ENCODE data around the gene PGC. TPM values are rescaled to one million over a fixed set of nuclear protein-coding genes. Genes with fewer than 3 reads are reported as not detected.

Gene PGC
- total RNA-seq, 1 experiment from 2014 or later = 0.63 TPM

DNA sequence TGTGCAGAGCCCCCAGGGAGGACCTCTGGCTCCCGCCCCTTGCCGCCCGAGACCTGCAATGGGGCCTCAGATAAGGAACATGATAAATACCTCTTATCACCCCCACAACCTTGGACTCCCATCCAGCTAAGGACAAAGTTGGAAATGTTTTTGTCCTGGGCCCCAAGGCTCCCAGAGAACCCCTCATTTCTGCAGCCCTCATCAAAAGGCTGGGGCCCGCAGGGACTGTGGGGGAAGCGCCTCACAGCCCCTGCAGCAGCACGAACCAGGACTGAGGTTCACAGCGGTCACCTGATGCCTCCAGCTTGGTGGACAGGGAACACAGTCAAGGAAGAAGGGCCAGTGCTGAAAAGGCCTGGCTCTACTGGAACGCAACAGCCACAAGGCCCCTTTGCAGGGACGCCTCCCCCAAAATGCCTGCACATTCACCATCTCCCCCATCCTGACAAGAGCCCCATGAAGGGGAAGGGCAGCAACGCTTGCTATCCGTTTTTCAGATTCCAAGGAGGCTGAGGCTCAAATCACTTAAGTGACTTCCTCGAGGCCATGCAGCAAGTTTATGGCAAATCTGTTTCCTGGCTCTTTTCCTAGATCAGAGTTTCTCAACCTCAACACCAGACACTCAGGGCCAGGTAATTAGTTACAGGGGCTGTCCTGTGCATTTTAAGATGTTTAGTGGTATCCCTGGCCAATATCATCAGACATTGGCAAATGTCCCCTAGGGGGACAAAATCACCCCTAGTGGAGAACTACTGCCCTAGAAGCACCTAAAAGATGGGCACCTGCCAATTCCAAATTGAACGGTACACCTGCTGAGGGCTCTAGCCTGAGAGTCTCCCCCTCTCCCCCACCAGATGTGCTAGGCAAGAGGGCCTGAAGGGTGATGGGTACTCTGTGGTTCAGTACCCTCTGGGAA, 22.4 kb downstream of the PGC start (continued):
- TF ChIP-seq, protein P1, sequence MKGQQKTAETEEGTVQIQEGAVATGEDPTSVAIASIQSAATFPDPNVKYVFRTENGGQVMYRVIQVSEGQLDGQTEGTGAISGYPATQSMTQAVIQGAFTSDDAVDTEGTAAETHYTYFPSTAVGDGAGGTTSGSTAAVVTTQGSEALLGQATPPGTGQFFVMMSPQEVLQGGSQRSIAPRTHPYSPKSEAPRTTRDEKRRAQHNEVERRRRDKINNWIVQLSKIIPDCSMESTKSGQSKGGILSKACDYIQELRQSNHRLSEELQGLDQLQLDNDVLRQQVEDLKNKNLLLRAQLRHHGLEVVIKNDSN (CRISPR knock-in tag; IDR thresholded peaks at IDR 0.05) = no peak
- TF ChIP-seq ETV6 (CRISPR knock-in tag; IDR thresholded peaks at IDR 0.05) = no peak
- no peak for TF ChIP-seq ZNF317 (CRISPR knock-in tag; IDR thresholded peaks at IDR 0.05; ENCODE audit: borderline replicate concordance, low read depth)
- no peak for TF ChIP-seq TEAD1 (CRISPR knock-in tag; IDR thresholded peaks at IDR 0.05)
- TF ChIP-seq, protein P2, sequence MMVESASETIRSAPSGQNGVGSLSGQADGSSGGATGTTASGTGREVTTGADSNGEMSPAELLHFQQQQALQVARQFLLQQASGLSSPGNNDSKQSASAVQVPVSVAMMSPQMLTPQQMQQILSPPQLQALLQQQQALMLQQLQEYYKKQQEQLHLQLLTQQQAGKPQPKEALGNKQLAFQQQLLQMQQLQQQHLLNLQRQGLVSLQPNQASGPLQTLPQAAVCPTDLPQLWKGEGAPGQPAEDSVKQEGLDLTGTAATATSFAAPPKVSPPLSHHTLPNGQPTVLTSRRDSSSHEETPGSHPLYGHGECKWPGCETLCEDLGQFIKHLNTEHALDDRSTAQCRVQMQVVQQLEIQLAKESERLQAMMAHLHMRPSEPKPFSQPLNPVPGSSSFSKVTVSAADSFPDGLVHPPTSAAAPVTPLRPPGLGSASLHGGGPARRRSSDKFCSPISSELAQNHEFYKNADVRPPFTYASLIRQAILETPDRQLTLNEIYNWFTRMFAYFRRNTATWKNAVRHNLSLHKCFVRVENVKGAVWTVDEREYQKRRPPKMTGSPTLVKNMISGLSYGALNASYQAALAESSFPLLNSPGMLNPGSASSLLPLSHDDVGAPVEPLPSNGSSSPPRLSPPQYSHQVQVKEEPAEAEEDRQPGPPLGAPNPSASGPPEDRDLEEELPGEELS (CRISPR knock-in tag; IDR thresholded peaks at IDR 0.05) = no peak
- no peak for TF ChIP-seq FOXP1 (CRISPR knock-in tag; IDR thresholded peaks at IDR 0.05; ENCODE audit: borderline replicate concordance)
- no peak for TF ChIP-seq RELA (CRISPR knock-in tag; IDR thresholded peaks at IDR 0.05; ENCODE audit: borderline replicate concordance)

DNA sequence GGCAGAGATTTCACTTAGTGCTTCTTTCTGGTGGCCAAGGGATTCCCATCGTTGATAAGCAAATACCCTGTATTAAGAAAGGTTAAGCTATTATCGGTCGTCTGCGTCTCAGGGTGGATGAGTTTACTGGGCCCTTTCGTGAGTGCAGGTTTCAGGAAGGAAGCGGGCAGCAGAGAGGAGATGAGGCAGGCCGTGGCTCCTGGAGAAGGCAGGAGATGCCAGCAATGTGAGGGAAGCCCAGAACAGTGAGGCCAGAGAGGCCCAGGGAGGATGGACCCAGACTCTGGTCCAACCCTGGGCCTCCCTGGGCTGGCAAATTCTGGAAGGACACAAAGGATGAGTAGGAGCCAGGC, 23.0 kb downstream of the PGC start:
- no peak overlapping the region for H3K4me3 Mint-ChIP-seq
- H3K4me1 Mint-ChIP-seq = peaks cover 28% of the 10 kb centered on the region
- TF ChIP-seq GRHL2 (CRISPR knock-in tag; IDR thresholded peaks at IDR 0.05; ENCODE audit: insufficient replicate concordance, severe bottlenecking) (no peak), HMGA2 (CRISPR knock-in tag; IDR thresholded peaks at IDR 0.05) (no peak), CREB1 (CRISPR knock-in tag; IDR thresholded peaks at IDR 0.05) (no peak), TEAD4 (CRISPR knock-in tag; IDR thresholded peaks at IDR 0.05) (no peak), NR2C2 (CRISPR knock-in tag; IDR thresholded peaks at IDR 0.05) (no peak)
- TF ChIP-seq, protein P3, sequence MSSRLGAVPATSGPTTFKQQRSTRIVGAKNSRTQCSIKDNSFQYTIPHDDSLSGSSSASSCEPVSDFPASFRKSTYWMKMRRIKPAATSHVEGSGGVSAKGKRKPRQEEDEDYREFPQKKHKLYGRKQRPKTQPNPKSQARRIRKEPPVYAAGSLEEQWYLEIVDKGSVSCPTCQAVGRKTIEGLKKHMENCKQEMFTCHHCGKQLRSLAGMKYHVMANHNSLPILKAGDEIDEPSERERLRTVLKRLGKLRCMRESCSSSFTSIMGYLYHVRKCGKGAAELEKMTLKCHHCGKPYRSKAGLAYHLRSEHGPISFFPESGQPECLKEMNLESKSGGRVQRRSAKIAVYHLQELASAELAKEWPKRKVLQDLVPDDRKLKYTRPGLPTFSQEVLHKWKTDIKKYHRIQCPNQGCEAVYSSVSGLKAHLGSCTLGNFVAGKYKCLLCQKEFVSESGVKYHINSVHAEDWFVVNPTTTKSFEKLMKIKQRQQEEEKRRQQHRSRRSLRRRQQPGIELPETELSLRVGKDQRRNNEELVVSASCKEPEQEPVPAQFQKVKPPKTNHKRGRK (CRISPR knock-in tag; IDR thresholded peaks at IDR 0.05; ENCODE audit: borderline replicate concordance) = no peak
- TF ChIP-seq, protein P4, sequence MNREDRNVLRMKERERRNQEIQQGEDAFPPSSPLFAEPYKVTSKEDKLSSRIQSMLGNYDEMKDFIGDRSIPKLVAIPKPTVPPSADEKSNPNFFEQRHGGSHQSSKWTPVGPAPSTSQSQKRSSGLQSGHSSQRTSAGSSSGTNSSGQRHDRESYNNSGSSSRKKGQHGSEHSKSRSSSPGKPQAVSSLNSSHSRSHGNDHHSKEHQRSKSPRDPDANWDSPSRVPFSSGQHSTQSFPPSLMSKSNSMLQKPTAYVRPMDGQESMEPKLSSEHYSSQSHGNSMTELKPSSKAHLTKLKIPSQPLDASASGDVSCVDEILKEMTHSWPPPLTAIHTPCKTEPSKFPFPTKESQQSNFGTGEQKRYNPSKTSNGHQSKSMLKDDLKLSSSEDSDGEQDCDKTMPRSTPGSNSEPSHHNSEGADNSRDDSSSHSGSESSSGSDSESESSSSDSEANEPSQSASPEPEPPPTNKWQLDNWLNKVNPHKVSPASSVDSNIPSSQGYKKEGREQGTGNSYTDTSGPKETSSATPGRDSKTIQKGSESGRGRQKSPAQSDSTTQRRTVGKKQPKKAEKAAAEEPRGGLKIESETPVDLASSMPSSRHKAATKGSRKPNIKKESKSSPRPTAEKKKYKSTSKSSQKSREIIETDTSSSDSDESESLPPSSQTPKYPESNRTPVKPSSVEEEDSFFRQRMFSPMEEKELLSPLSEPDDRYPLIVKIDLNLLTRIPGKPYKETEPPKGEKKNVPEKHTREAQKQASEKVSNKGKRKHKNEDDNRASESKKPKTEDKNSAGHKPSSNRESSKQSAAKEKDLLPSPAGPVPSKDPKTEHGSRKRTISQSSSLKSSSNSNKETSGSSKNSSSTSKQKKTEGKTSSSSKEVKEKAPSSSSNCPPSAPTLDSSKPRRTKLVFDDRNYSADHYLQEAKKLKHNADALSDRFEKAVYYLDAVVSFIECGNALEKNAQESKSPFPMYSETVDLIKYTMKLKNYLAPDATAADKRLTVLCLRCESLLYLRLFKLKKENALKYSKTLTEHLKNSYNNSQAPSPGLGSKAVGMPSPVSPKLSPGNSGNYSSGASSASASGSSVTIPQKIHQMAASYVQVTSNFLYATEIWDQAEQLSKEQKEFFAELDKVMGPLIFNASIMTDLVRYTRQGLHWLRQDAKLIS (CRISPR knock-in tag; IDR thresholded peaks at IDR 0.05; ENCODE audit: borderline replicate concordance) = no peak
- no peak for DNase-seq (ENCODE audit: low spot score)
- H3K27me3 Mint-ChIP-seq (ENCODE audit: low read depth) = no peaks in the 10 kb centered on the region
- CTCF ChIA-PET = interaction anchor here (1.3 to 1.9 kb wide), 4 partner anchors 10 to 63 kb away, joined by 3 to 10 read pairs (median 6); partner anchors contain the start of gene TOMM6
- POLR2A ChIA-PET = no interaction called here
- no peak for ATAC-seq
- no peak overlapping the region for H3K27ac Mint-ChIP-seq
- no peaks in the 10 kb centered on the region for H3K36me3 Mint-ChIP-seq
- no peaks in the 10 kb centered on the region for H3K9me3 Mint-ChIP-seq
